GM12865 (cell line): Measurements from ENCODE around the gene HSD17B2.

Experiments
- DNase-seq: peaks from one replicate; pipeline ENCODE4 v3.0.0; 2010; ENCODE audit warnings: low read depth
- H3K4me3 ChIP-seq: 2 replicates; pipeline ENCODE4 v1.5.1; 2011; ENCODE audit warnings: mild to moderate bottlenecking, low read depth, low read length, control low read depth
- CTCF ChIP-seq: IDR thresholded peaks from 2 replicates; pipeline ENCODE4 v1.5.1; 2011; ENCODE audit warnings: low read length, control low read depth, low read depth, inconsistent platforms; ENCODE audit not compliant: insufficient read depth; ENCODE audit errors: missing control alignments

HSD17B2 gene

GRCh38 chr16:82083710-82084353, 48.8 kb downstream of the HSD17B2 start:
- TF ChIP-seq CTCF: no peak
- DNase-seq: no peak
- H3K4me3 ChIP-seq: no peak overlapping the region

- no peak for TF ChIP-seq CTCF
- no peak overlapping the region for H3K4me3 ChIP-seq
- no peak for DNase-seq
These were observed 50.1 kb downstream of the HSD17B2 start for GRCh38 chr16:82085011-82085779.

- TF ChIP-seq CTCF: no peak
- no peak overlapping the region for H3K4me3 ChIP-seq
These were observed 53.4 kb downstream of the HSD17B2 start for GRCh38 chr16:82088483-82088882.

GRCh38 chr16:82091241-82091640, 56.2 kb downstream of the HSD17B2 start:
- DNase-seq: no peak
- no peak for TF ChIP-seq CTCF
- H3K4me3 ChIP-seq: no peak overlapping the region

More at GRCh38 chr16:82088483-82088882, 53.4 kb downstream of the HSD17B2 start:
- DNase-seq: no peak

- DNase-seq: no peak
- no peak for TF ChIP-seq CTCF
- H3K4me3 ChIP-seq: no peak overlapping the region
These were observed 57.7 kb downstream of the HSD17B2 start for GRCh38 chr16:82092711-82093110.

- DNase-seq: no peak
- H3K4me3 ChIP-seq: no peak overlapping the region
- no peak for TF ChIP-seq CTCF
These were observed 58.7 kb downstream of the HSD17B2 start for GRCh38 chr16:82093666-82094300.
